Left cardiac atrium (tissue), 4 donors: Measurements from ENCODE around the gene C22orf23. TPM values are rescaled to one million over a fixed set of nuclear protein-coding genes. Genes with fewer than 3 reads are reported as not detected.

Source experiments
- ATAC-seq, 2 donors: fragments of 200-7000 bp; cut with Tn5 transposase; one replicate each; pipeline ENCODE4 v1.9.1; 2020; ENCODE audit warnings: mild to moderate bottlenecking in 2 of 2, moderate library complexity in 2 of 2
- DNase-seq: peaks from one replicate; pipeline ENCODE4 v3.0.0-alpha.2; 2020
- intact Hi-C, 2 donors: fragments of 100-400 bp; cut with DNase I; formaldehyde crosslinking; loops; one replicate each; pipeline versions ENCODE4 v1.14.1 to v1.15.1; 2022 to 2023
- long read RNA-seq: library from polyadenylated mRNA; unstranded; transcript quantifications from one replicate; pipeline ENCODE4 v2.0.0, GENCODE V29; 2021
- total RNA-seq, 2 donors: library from RNA; stranded (reverse); fragmentation: NEBNext Ultra II Directional; extraction: Animal tissue kit (Norgen Biotek cat#: 25700); gene quantifications; one replicate each; pipeline ENCODE4 v1.2.1, GENCODE V29; 2021
- donor health status: DM: no; HTN: yes; CAD: no.
- donor health status: DM: no; HTN: yes; CAD: no; lungs with severe emphysema.
- donor health status: DM: yes; HTN: yes; CAD: no.
- donor health status: Dilated cardiomyopathy.

The C22orf23 gene
- under 1 TPM in 1 of 2 donors, not detected in 1; 0.21 TPM for total RNA-seq
- long read RNA-seq = 0 reads

DNA sequence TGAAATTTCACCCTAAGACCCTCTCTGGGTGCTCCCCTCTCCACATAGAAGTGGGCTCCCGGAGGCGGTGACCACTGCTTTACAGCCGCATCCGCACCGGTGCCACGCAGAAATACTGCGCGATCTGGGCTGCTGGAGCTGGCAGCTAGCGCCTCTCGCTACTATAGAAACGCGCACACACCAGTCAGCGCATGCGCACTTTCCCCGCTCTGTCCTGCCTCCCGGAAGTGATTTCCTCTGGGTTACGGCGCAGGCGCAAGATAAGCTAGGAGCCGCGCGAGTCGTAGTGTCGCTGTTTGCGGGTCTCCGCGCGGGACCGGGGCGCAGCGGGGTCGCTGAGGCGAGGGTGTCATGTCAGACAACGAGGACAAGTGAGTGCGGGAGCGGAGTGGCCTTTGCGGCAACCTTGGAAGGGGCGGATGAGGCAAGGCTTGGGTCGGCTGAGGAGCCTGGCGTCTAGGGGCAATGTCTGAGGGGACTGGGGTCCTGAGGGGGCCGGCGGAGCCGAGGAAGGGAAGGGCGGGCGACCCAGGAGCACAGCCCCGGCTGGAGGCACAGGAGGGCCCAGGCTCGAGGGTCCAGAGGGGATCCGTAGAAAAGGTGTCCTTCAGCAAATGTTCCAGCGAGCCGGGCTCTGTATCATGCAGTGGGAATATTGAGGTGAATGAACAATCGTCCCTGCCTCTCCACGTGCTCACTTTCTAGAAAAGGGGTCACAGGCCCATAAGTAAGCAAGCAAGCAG is at the start of gene C22orf23, which contains the start of gene POLR2F:
Gene C22orf23 (minus strand): TSS at position 165 of the 743 bp plus-strand sequence. CDS start 452 bp downstream, outside the sequence.
Gene POLR2F (plus strand): TSS at position 263 of the 743 bp plus-strand sequence. CDS start 89 bp downstream, at position 352.
- ATAC-seq = peak; percentile 98 to 99
- peak; percentile 98 for DNase-seq
- intact Hi-C loops = no loop called here

DNA sequence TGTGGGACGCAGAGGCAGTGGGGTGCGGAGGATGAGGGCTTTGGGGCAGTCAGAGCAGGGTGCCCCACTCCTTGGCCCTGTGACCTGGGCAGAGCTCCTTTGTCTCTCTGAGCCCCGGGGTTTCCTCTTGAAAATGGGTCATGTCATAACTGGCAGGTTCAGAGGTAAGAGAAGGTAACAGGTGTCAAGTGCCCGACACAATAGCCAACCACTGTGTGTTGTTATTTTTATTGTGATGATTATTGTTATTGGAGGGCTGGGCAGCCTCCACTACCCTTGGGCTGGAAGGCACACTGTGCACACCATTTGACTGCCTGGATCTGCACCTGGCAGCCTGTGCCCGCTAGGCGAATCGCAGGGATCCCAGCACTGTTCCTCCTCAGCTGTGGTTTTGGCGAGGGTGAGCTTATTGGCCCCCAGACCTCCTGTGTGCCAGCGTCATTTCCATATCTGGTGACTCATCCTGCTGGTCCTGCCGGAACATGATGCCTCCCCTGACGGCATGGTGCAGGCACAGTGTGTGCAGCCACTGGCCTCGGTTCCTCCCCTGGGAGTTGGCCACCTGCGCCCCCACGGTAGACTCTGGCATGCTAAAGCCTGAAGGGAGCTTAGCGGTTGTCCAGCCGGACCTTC is 46.4 kb upstream of the C22orf23 start:
- ATAC-seq = peak; percentile 19 to 32
- DNase-seq = no peak
- intact Hi-C loops = no loop called here

- intact Hi-C loops = no loop called here
- DNase-seq (no peak), ATAC-seq (no peak)
Observed at GRCh38 chr22:37999236-37999635, 45.8 kb upstream of the C22orf23 start.

DNA sequence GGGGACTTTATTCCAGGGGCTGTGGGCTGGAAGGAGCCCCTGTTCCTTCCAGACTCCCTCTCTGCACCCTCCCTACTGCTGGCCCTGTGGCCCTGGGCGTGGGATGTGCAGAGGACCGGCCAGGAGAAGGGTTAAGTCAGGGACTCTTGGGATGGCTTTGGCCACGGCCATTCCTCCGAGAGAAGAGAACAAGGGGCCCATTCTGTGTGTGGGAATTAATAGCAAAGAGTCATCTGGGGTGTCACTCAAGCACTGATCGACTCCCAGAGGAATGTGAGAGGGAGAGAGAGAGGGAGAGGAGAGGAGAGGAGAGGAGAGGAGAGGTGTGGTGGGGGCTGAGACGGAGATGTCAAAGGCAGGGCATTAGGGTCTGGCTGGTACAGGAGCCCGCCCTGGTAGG is 45.1 kb upstream of the C22orf23 start:
- intact Hi-C loops = no loop called here
- DNase-seq (no peak), ATAC-seq (peak in 1 of 2 donors; percentile 8)

- intact Hi-C loops = no loop called here
- ATAC-seq (peak in 1 of 2 donors; percentile 9), DNase-seq (no peak)
Observed at GRCh38 chr22:37996515-37997246, 43.3 kb upstream of the C22orf23 start.

- peak in 1 of 2 donors; percentile 24 for ATAC-seq
- DNase-seq = no peak
- intact Hi-C loops = no loop called here
Observed at GRCh38 chr22:37996079-37996478, 42.7 kb upstream of the C22orf23 start.

GRCh38 chr22:37995460-37995859 is 42.1 kb upstream of the C22orf23 start:
- no peak for ATAC-seq

DNA sequence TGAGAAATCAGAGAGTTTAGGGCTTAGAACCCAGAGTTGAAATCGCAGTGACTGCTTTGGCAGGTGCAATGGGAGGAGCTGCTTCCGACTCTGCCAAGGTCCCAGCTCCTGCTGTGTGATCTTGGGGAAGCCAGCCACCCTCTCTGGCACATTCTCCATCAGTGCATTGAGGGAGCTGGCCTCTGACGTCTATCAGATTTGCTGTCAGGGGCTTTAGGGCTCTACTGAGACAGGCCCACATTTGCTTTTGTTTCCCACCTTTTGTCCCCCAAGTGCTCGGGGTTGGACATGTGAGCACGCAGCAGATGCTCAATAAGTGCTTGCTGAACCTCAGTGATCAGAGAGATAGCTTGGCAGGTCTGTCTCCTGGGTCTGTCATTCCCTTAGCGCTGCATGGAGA is 41.6 kb upstream of the C22orf23 start:
- DNase-seq = no peak
- intact Hi-C loops = no loop called here
- no peak for ATAC-seq

More at GRCh38 chr22:37995460-37995859, 42.1 kb upstream of the C22orf23 start:
- intact Hi-C loops = no loop called here
- DNase-seq = no peak

- intact Hi-C loops = no loop called here
- ATAC-seq = no peak
- no peak for DNase-seq
Observed at GRCh38 chr22:37994049-37994448, 40.6 kb upstream of the C22orf23 start.

GRCh38 chr22:37991731-37992442 is 38.5 kb upstream of the C22orf23 start:
- ATAC-seq (no peak), DNase-seq (no peak)
- intact Hi-C loops = no loop called here

- ATAC-seq (no peak), DNase-seq (no peak)
- intact Hi-C loops = no loop called here
Observed at GRCh38 chr22:37990862-37991261, 37.5 kb upstream of the C22orf23 start.

DNA sequence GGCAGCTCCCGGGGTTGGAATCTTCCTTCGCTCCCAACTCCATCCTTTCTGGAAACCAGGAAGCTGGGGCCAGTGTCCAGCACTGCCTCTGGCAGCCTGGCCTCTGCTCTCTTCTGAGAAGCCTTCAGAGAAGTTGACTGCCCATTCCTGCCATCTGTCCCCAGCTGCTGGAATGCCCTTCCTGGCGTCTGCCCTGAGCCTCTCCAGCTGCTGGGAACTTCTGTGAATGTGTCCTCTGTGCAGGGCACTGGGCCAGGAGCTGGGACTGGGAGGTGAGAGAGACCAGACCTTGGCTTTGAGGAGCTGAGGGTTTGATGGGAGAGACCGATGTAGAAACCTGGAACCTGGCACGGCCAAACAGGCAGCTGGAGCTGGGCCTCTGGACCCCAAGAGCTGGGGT is 36.9 kb upstream of the C22orf23 start:
- ATAC-seq (peak in 1 of 2 donors; percentile 16), DNase-seq (no peak)
- intact Hi-C loops = no loop called here

DNA sequence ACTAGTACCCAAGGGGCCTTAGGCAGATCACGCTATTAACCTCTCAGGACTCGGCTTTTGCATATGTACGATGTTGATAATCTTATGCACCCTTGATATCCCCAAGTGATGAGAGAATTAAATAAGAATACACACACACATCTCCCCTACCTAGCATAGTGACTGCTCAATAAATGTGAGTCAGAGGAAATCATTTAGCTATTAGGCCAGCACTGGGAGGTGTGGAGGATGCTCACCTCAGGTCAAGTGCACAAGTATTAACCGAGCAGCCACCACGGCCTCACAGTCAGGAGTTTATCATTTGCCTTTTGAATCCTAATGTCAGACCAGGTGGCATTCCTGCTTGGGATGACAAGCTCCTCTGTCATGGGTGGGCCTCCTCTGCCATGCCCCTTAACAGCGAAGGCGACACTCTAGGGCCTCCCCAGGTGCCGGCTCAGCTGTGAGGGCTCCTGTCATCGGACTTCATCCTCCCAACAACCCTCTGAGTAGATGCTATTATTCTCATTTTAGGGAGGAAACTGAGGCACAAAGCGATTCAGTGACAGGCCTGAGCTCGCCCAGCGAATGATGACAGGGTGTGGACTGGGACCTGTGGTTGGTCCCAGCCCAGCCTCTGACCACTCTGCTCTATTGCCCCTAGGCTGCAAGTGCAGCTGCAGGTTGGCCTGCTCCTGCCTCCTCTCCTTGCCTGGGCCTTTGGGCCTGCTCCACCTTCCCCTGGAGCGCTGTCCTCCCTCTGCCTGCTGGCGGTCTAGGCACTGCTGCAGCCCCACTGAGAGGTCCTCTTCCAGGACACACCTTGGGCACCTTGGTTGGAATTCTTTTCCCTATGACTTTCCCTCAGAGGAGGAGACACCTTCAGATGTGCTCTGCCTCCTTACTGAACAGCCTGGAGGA is 36.0 kb upstream of the C22orf23 start:
- no peak for ATAC-seq
- intact Hi-C loops = no loop called here
- DNase-seq = no peak

GRCh38 chr22:37986371-37986770 is 33.0 kb upstream of the C22orf23 start:
- intact Hi-C loops = no loop called here
- no peak for ATAC-seq
- DNase-seq = no peak

DNA sequence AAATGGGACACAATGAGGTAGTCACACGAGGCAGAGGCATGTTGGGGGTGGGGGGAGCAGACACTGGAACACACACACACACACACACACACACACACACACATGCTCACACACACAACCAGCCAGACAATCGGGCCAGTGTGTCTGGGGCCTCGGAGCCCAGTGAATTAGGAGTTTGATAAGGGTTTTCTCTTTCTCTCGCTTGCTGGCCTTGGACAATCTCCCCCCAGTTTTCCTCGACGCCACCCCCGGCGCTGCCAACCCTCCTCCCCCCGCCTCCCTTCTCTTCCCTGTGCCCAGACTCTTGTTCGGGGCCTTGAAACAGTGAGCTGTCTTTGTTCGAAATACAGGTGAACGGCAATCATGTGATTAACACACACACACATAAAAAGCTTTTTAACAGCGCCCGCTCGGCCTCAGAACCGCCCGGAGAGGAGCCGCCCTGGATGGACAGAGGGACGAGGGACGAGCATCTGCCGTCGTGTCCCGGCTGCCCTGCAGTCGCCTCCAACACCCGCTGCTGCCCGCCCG is 32.4 kb upstream of the C22orf23 start:
- DNase-seq (no peak), ATAC-seq (peak in 1 of 2 donors; percentile 6)
- intact Hi-C loops = no loop called here

GRCh38 chr22:37985050-37985585 is 31.7 kb upstream of the C22orf23 start:
- DNase-seq (no peak), ATAC-seq (no peak)
- intact Hi-C loops = no loop called here

GRCh38 chr22:37983860-37984791 is 30.7 kb upstream of the C22orf23 start, which contains the start of gene SOX10:
SOX10 (minus strand) TSS chr22:37984555; CDS start chr22:37983784, 771 bp downstream.
- intact Hi-C loops = no loop called here
- no peak for DNase-seq

More at GRCh38 chr22:37983860-37984791, 30.7 kb upstream of the C22orf23 start, which contains the start of gene SOX10:
- peak in 1 of 2 donors; percentile 14 for ATAC-seq
